GM18861 (cell line): ENCODE results near the gene MRPS10.
"Not testable (repeated sequence)": the region's sequence is repeated elsewhere in the genome, so short reads cannot be mapped to it uniquely, and the experiment has no call there.

Experiments used
- ATAC-seq: cut with Tn5 transposase; IDR thresholded peaks from one replicate; pipeline ENCODE4 v1.9.1; 2021; ENCODE audit not compliant: unreplicated experiment

The MRPS10 gene

GRCh38 chr6:42179261-42179944, 38.3 kb downstream of the MRPS10 start:
- no peak for ATAC-seq

GRCh38 chr6:42177514-42178364, 39.9 kb downstream of the MRPS10 start:
- ATAC-seq: no peak

- ATAC-seq: no peak
Measured at GRCh38 chr6:42176981-42177380, 40.7 kb downstream of the MRPS10 start.

GRCh38 chr6:42175860-42176259, 41.8 kb downstream of the MRPS10 start:
- ATAC-seq: no peak

GRCh38 chr6:42173101-42173500, 44.6 kb downstream of the MRPS10 start, which contains the start of gene GUCA1A:
GUCA1A (plus strand) TSS chr6:42173364; CDS start chr6:42173614, 250 bp downstream.
- no peak for ATAC-seq

- ATAC-seq: no peak
Measured at GRCh38 chr6:42171813-42172581, 45.7 kb downstream of the MRPS10 start.

- ATAC-seq: not testable (repeated sequence)
Measured at GRCh38 chr6:42169780-42170179, 47.9 kb downstream of the MRPS10 start.

- no peak for ATAC-seq
Measured at GRCh38 chr6:42168650-42169049, 49.0 kb downstream of the MRPS10 start.

- ATAC-seq: no peak
Measured at GRCh38 chr6:42166444-42167141, 51.1 kb downstream of the MRPS10 start.

- no peak for ATAC-seq
Measured at GRCh38 chr6:42165016-42165415, 52.6 kb downstream of the MRPS10 start.

- no peak for ATAC-seq
Measured at GRCh38 chr6:42163981-42164380, 53.7 kb downstream of the MRPS10 start.

- no peak for ATAC-seq
Measured at GRCh38 chr6:42162812-42163211, 54.8 kb downstream of the MRPS10 start.

GRCh38 chr6:42162384-42162783, 55.3 kb downstream of the MRPS10 start:
- no peak for ATAC-seq

GRCh38 chr6:42159431-42160024, 58.1 kb downstream of the MRPS10 start:
- ATAC-seq: no peak

- no peak for ATAC-seq
Measured at GRCh38 chr6:42158631-42159030, 59.0 kb downstream of the MRPS10 start.

GRCh38 chr6:42158011-42158410, 59.6 kb downstream of the MRPS10 start:
- no peak for ATAC-seq
